ENCODE measurements around the gene PHKB. TPM values are rescaled to one million over a fixed set of nuclear protein-coding genes. Genes with fewer than 3 reads are reported as not detected.

PHKB gene
- total RNA-seq, 1 donor from 2014 or later: 44.5 TPM

DNA sequence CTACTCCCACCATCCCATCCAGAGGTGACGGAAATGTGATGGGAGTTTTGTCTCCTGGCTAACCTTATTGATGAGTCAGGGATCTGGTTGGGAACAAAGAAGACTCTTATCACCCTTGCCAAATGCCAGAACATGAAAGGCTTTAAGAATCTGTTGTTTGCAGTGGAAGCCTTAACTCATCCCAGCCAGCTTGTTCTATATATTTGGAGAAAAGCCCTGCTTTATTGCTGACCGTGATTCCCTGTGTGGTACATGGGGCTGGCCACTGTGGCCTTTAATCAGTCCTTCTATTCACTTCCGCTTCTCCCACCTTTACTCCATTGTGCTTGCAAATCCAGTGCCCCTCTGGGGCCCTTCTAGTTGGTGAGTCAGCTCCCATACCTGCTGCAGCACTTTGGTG, 156.6 kb downstream of the PHKB start:
- TF ChIP-seq, protein P1, sequence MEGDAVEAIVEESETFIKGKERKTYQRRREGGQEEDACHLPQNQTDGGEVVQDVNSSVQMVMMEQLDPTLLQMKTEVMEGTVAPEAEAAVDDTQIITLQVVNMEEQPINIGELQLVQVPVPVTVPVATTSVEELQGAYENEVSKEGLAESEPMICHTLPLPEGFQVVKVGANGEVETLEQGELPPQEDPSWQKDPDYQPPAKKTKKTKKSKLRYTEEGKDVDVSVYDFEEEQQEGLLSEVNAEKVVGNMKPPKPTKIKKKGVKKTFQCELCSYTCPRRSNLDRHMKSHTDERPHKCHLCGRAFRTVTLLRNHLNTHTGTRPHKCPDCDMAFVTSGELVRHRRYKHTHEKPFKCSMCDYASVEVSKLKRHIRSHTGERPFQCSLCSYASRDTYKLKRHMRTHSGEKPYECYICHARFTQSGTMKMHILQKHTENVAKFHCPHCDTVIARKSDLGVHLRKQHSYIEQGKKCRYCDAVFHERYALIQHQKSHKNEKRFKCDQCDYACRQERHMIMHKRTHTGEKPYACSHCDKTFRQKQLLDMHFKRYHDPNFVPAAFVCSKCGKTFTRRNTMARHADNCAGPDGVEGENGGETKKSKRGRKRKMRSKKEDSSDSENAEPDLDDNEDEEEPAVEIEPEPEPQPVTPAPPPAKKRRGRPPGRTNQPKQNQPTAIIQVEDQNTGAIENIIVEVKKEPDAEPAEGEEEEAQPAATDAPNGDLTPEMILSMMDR (IDR thresholded peaks at IDR 0.05; ENCODE audit: insufficient read depth, low read length, severe bottlenecking): no peak
- Histone ChIP-seq H3K36me3 (ENCODE audit: control insufficient read depth, insufficient read depth, low read length) (no peaks in the 10 kb centered on the region), H3K4me3 (ENCODE audit: low read depth, low read length) (no peak overlapping the region), H3K27me3 (ENCODE audit: control insufficient read depth, insufficient read depth, low read length) (no peaks in the 10 kb centered on the region)
- FAIRE-seq: peak; percentile 36
- peak; percentile 1 for DNase-seq (ENCODE audit: low read depth)

- Histone ChIP-seq H3K4me3 (ENCODE audit: low read depth, low read length) (no peak overlapping the region), H3K27me3 (ENCODE audit: control insufficient read depth, insufficient read depth, low read length) (no peaks in the 10 kb centered on the region), H3K36me3 (ENCODE audit: control insufficient read depth, insufficient read depth, low read length) (no peaks in the 10 kb centered on the region)
- DNase-seq (ENCODE audit: low read depth) (no peak), FAIRE-seq (no peak)
- TF ChIP-seq, protein P1 (IDR thresholded peaks at IDR 0.05; ENCODE audit: insufficient read depth, low read length, severe bottlenecking): no peak
These were observed 161.5 kb downstream of the PHKB start for GRCh38 chr16:47622451-47623176.

DNA sequence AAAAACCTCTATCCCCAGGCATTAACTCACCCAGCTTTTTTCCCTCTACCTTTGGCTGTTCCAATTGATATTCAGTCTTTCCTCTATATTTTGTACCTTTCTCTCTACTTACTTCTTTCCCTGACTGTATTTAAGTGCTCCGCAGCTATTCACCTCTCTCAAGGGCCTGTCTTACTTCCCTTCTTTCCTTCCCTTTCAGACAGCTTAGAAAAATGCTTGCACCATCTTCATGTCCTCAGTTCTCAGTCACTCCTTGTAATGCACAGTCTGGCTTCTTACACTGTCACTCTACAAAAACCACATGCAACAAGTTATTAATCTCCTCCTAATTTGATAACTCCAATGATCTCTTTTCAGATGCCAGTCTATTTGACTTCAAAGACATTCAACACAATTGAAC, 163.4 kb downstream of the PHKB start:
- TF ChIP-seq, protein P1 (IDR thresholded peaks at IDR 0.05; ENCODE audit: insufficient read depth, low read length, severe bottlenecking): no peak
- DNase-seq (ENCODE audit: low read depth): no peak
- H3K36me3 ChIP-seq (ENCODE audit: control insufficient read depth, insufficient read depth, low read length): no peaks in the 10 kb centered on the region
- FAIRE-seq: no peak
- no peak overlapping the region for H3K4me3 ChIP-seq (ENCODE audit: low read depth, low read length)
- no peaks in the 10 kb centered on the region for H3K27me3 ChIP-seq (ENCODE audit: control insufficient read depth, insufficient read depth, low read length)

GRCh38 chr16:47625115-47625567, 164.0 kb downstream of the PHKB start:
- Histone ChIP-seq H3K27me3 (ENCODE audit: control insufficient read depth, insufficient read depth, low read length) (no peaks in the 10 kb centered on the region), H3K36me3 (ENCODE audit: control insufficient read depth, insufficient read depth, low read length) (no peaks in the 10 kb centered on the region), H3K4me3 (ENCODE audit: low read depth, low read length) (no peak overlapping the region)
- DNase-seq (ENCODE audit: low read depth) (no peak), FAIRE-seq (no peak)
- TF ChIP-seq, protein P1 (IDR thresholded peaks at IDR 0.05; ENCODE audit: insufficient read depth, low read length, severe bottlenecking): no peak

- no peak for DNase-seq (ENCODE audit: low read depth)
These were observed 165.1 kb downstream of the PHKB start for GRCh38 chr16:47626246-47626645.

More at GRCh38 chr16:47626246-47626645, 165.1 kb downstream of the PHKB start:
- Histone ChIP-seq H3K4me3 (ENCODE audit: low read depth, low read length) (no peak overlapping the region), H3K36me3 (ENCODE audit: control insufficient read depth, insufficient read depth, low read length) (no peaks in the 10 kb centered on the region), H3K27me3 (ENCODE audit: control insufficient read depth, insufficient read depth, low read length) (no peaks in the 10 kb centered on the region)
- TF ChIP-seq, protein P1 (IDR thresholded peaks at IDR 0.05; ENCODE audit: insufficient read depth, low read length, severe bottlenecking): no peak
- no peak for FAIRE-seq
